Measurements from ENCODE around the gene MXI1. TPM values are rescaled to one million over a fixed set of nuclear protein-coding genes. Genes with fewer than 3 reads are reported as not detected.
"Not testable (repeated sequence)": the region's sequence is repeated elsewhere in the genome, so short reads cannot be mapped to it uniquely, and the experiment has no call there.

The MXI1 gene
- total RNA-seq, 1 experiment from 2014 or later, result 17.3 TPM

DNA sequence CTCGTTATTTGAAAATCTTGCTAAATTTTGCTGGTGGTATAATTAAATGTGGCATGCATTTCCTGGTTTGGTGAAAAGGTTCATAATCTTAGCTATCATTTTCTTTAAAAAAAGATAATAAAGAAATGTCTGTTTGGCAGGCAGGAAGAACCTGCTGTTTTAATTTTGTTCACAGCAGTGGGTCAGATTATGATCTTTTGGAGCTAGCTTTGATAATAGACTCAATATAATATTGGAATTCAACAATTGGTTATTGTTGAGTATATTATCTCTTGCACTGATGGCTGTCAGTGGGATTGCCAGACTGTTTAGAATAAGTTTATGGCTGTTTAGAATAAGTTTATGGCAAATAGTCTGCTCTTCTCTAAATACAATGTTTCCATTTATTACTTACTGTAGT is 35.1 kb downstream of the MXI1 start:
- intact Hi-C loops (cut with micrococcal nuclease; ENCODE audit: unreplicated experiment), result no loop called here
- Histone ChIP-seq H3K9me3 (ENCODE audit: low read depth, low read length, poor library complexity, severe bottlenecking) (no peaks in the 10 kb centered on the region), H3K27me3 (replicated peaks; ENCODE audit: insufficient read depth, low read depth, low read length, poor library complexity) (no peaks in the 10 kb centered on the region), H3K4me1 (ENCODE audit: insufficient read depth, low read length, poor library complexity, severe bottlenecking) (peaks cover 38% of the 10 kb centered on the region), H3K4me3 (ENCODE audit: low read depth, low read length, poor library complexity, severe bottlenecking) (no peak overlapping the region), H3K36me3 (ENCODE audit: insufficient read depth, low read length, poor library complexity, severe bottlenecking) (no peaks in the 10 kb centered on the region), H3K27ac (ENCODE audit: low read depth, low read length, poor library complexity, severe bottlenecking) (no peak overlapping the region)
- TF ChIP-seq, protein P1, sequence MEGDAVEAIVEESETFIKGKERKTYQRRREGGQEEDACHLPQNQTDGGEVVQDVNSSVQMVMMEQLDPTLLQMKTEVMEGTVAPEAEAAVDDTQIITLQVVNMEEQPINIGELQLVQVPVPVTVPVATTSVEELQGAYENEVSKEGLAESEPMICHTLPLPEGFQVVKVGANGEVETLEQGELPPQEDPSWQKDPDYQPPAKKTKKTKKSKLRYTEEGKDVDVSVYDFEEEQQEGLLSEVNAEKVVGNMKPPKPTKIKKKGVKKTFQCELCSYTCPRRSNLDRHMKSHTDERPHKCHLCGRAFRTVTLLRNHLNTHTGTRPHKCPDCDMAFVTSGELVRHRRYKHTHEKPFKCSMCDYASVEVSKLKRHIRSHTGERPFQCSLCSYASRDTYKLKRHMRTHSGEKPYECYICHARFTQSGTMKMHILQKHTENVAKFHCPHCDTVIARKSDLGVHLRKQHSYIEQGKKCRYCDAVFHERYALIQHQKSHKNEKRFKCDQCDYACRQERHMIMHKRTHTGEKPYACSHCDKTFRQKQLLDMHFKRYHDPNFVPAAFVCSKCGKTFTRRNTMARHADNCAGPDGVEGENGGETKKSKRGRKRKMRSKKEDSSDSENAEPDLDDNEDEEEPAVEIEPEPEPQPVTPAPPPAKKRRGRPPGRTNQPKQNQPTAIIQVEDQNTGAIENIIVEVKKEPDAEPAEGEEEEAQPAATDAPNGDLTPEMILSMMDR (conservative IDR thresholded peaks at IDR 0.05; ENCODE audit: low read depth, low read length), result no peak
- no peak for TF ChIP-seq EZH2 (IDR thresholded peaks at IDR 0.05; ENCODE audit: borderline replicate concordance, low read depth, low read length, poor library complexity, severe bottlenecking)
- BruUV-seq (replicated peaks), result no TSS peak
- CTCF ChIA-PET, result interaction anchor here (0.6 kb wide), 1 partner anchor 16 kb away, joined by 3 read pairs; no protein-coding TSS in a partner anchor
- peak; percentile 48 for DNase-seq (ENCODE audit: low spot score)
- POLR2A ChIA-PET (ENCODE audit: low non-redundant PET), result interaction anchor here (0.6 kb wide), 1 partner anchor 340 kb away, joined by 4 read pairs; no protein-coding TSS in a partner anchor

DNA sequence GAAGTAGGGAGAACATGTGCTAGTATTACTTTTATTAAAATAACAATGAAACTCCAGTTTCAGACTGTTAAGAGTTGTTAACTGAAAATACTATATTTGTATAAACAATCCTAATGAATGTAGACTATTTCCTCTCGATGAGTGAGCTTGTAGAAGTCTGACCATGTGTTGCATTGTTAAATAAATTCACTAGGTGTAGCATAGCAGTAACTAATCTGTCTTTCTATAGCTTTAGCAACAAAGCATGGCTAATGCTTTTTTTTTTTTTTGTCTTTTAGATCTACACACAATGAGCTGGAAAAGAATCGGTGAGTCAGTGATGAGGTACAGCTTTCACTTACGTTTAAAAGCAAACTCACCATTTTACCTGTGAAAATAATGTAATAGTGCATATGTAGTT is 37.1 kb downstream of the MXI1 start:
- Histone ChIP-seq H3K4me3 (ENCODE audit: low read depth, low read length, poor library complexity, severe bottlenecking) (no peak overlapping the region), H3K27ac (ENCODE audit: low read depth, low read length, poor library complexity, severe bottlenecking) (no peak overlapping the region), H3K9me3 (ENCODE audit: low read depth, low read length, poor library complexity, severe bottlenecking) (no peaks in the 10 kb centered on the region), H3K36me3 (ENCODE audit: insufficient read depth, low read length, poor library complexity, severe bottlenecking) (no peaks in the 10 kb centered on the region), H3K4me1 (ENCODE audit: insufficient read depth, low read length, poor library complexity, severe bottlenecking) (peaks cover 38% of the 10 kb centered on the region), H3K27me3 (replicated peaks; ENCODE audit: insufficient read depth, low read depth, low read length, poor library complexity) (no peaks in the 10 kb centered on the region)
- DNase-seq (ENCODE audit: low spot score), result no peak
- POLR2A ChIA-PET (ENCODE audit: low non-redundant PET), result no interaction called here
- no TSS peak for BruUV-seq (replicated peaks)
- CTCF ChIA-PET, result no interaction called here
- intact Hi-C loops (cut with micrococcal nuclease; ENCODE audit: unreplicated experiment), result no loop called here
- TF ChIP-seq, protein P1 (conservative IDR thresholded peaks at IDR 0.05; ENCODE audit: low read depth, low read length), result no peak
- TF ChIP-seq EZH2 (IDR thresholded peaks at IDR 0.05; ENCODE audit: borderline replicate concordance, low read depth, low read length, poor library complexity, severe bottlenecking), result no peak

DNA sequence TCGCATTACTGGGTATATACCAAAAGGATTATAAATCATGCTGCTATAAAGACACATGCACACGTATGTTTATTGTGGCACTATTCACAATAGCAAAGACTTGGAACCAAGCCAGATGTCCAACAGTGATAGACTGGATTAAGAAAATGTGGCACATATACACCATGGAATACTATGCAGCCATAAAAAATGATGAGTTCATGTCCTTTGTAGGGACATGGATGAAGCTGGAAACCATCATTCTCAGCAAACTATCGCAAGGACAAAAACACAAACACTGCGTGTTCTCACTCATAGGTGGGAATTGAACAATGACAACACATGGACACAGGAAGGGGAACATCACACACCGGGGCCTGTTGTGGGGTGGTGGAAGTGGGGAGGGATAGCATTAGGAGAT is 40.4 kb downstream of the MXI1 start:
- H3K4me3 ChIP-seq (ENCODE audit: low read depth, low read length, poor library complexity, severe bottlenecking); H3K36me3 ChIP-seq (ENCODE audit: insufficient read depth, low read length, poor library complexity, severe bottlenecking); POLR2A ChIA-PET (ENCODE audit: low non-redundant PET); H3K27me3 ChIP-seq (replicated peaks; ENCODE audit: insufficient read depth, low read depth, low read length, poor library complexity); DNase-seq (ENCODE audit: low spot score); intact Hi-C loops (cut with micrococcal nuclease; ENCODE audit: unreplicated experiment); H3K9me3 ChIP-seq (ENCODE audit: low read depth, low read length, poor library complexity, severe bottlenecking); H3K27ac ChIP-seq (ENCODE audit: low read depth, low read length, poor library complexity, severe bottlenecking); CTCF ChIA-PET; BruUV-seq (replicated peaks): not testable (repeated sequence)
- peaks cover 33% of the 10 kb centered on the region for H3K4me1 ChIP-seq (ENCODE audit: insufficient read depth, low read length, poor library complexity, severe bottlenecking)

DNA sequence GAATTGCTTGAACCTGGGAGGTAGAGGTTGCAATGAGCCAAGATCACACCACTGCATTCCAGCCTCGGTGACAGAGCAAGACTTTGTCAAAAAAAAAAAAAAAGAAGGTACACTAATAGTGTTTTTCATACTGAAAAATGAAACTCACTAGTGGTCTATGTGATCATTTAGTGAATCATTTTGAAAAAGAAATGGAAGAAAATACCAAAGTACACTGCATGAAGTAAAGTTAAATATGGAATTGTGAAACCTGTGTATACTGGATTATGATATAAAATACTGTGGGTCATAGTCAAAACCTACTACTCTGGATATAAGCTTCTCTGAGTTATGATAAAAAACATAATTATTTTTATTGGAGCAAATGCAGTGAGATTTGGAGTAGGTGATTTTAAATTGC is 42.1 kb downstream of the MXI1 start:
- DNase-seq (ENCODE audit: low spot score); H3K27ac ChIP-seq (ENCODE audit: low read depth, low read length, poor library complexity, severe bottlenecking); H3K27me3 ChIP-seq (replicated peaks; ENCODE audit: insufficient read depth, low read depth, low read length, poor library complexity); H3K36me3 ChIP-seq (ENCODE audit: insufficient read depth, low read length, poor library complexity, severe bottlenecking); H3K9me3 ChIP-seq (ENCODE audit: low read depth, low read length, poor library complexity, severe bottlenecking); H3K4me3 ChIP-seq (ENCODE audit: low read depth, low read length, poor library complexity, severe bottlenecking); CTCF ChIA-PET; BruUV-seq (replicated peaks); intact Hi-C loops (cut with micrococcal nuclease; ENCODE audit: unreplicated experiment); POLR2A ChIA-PET (ENCODE audit: low non-redundant PET): not testable (repeated sequence)
- peaks cover 20% of the 10 kb centered on the region for H3K4me1 ChIP-seq (ENCODE audit: insufficient read depth, low read length, poor library complexity, severe bottlenecking)

DNA sequence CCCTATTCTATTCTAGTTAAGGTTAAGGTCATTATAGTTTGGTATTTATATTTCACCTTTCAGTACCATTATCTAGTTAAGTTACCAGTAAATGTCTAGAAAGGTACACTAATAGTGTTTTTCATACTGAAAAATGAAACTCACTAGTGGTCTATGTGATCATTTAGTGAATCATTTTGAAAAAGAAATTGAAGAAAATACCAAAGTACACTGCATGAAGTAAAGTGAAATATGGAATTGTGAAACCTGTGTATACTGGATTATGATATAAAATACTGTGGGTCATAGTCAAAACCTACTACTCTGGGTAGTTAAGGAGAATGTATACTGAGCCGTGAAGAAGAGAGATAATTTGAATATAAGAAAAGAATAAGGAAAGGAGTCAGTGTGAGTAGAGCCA is 44.0 kb downstream of the MXI1 start:
- H3K36me3 ChIP-seq (ENCODE audit: insufficient read depth, low read length, poor library complexity, severe bottlenecking); DNase-seq (ENCODE audit: low spot score); H3K4me3 ChIP-seq (ENCODE audit: low read depth, low read length, poor library complexity, severe bottlenecking); intact Hi-C loops (cut with micrococcal nuclease; ENCODE audit: unreplicated experiment); H3K9me3 ChIP-seq (ENCODE audit: low read depth, low read length, poor library complexity, severe bottlenecking); BruUV-seq (replicated peaks); CTCF ChIA-PET; H3K27me3 ChIP-seq (replicated peaks; ENCODE audit: insufficient read depth, low read depth, low read length, poor library complexity): not testable (repeated sequence)
- H3K4me1 ChIP-seq (ENCODE audit: insufficient read depth, low read length, poor library complexity, severe bottlenecking), result peaks cover 11% of the 10 kb centered on the region
- peak overlapping the region; percentile 41 for H3K27ac ChIP-seq (ENCODE audit: low read depth, low read length, poor library complexity, severe bottlenecking)
- POLR2A ChIA-PET (ENCODE audit: low non-redundant PET), result interaction anchor here (0.6 kb wide), 1 partner anchor 43 kb away, joined by 4 read pairs; no protein-coding TSS in a partner anchor
